Measurements from ENCODE around the gene EXOSC7.

- TF ChIP-seq EZH2phosphoT487 (IDR thresholded peaks at IDR 0.05; ENCODE audit: insufficient read depth, low read depth) = no peak
- TF ChIP-seq EZH2 (IDR thresholded peaks at IDR 0.05; ENCODE audit: insufficient read depth, poor library complexity, severe bottlenecking) = no peak
Measured at GRCh38 chr3:44948239-44948638, 27.8 kb upstream of the EXOSC7 start.

All from GM23248 (cell line).